K562 (cell line): ENCODE measurements around the gene CPZ. TPM values are rescaled to one million over a fixed set of nuclear protein-coding genes. Genes with fewer than 3 reads are reported as not detected.

Experiments used
- ATAC-seq: fragments of 200-7000 bp; cut with Tn5 transposase; 3 replicates; pipeline ENCODE4 v1.9.1; 2020; ENCODE audit warnings: moderate library complexity
- BruUV-seq: library from RNA; stranded (reverse); fragments of 400-500 nt; replicated peaks from 2 replicates; lab custom pipeline; 2021; lab: Mats Ljungman, UMichigan
- CTCF ChIA-PET: fragments of 300-600 bp; formaldehyde crosslinking; extraction: SDS; loops from one replicate; lab custom pipeline; 2021; ENCODE audit warnings: low intra/inter-chr PET ratio; lab: Yijun Ruan, JAX
- POLR2A ChIA-PET: fragments of 300-600, 350-650 bp; sonication (Branson Sonifier 250); formaldehyde crosslinking; extraction: SDS; loops from one replicate; lab custom pipeline; 2021; ENCODE audit warnings: antibody characterized with exemption, inconsistent platforms; lab: Yijun Ruan, JAX
- DNase-seq, 4 experiments: peaks; one replicate each; pipeline versions ENCODE4 v3.0.0 to v3.0.0-alpha.2; 2011 to 2018; ENCODE audit warnings: low spot score in 3 of 4, mixed read lengths in 3 of 4; ENCODE audit errors: extremely low read depth in 1 of 4
- FAIRE-seq: peaks from 2 replicates; lab custom pipeline; 2011; peaks lifted over from hg19 to GRCh38; lab: Jason Lieb, UNC
- H2AFZ ChIP-seq: 2 replicates; pipeline ENCODE4 v1.6.0; 2011; ENCODE audit warnings: low read depth, low read length, control low read depth, inconsistent platforms
- H3K27ac ChIP-seq: fragments of 200-600 bp; 3 replicates; pipeline ENCODE4 v1.8.0; 2011; ENCODE audit warnings: low read depth, mild to moderate bottlenecking, control low read depth, inconsistent platforms, low read length, moderate library complexity, mixed read lengths; ENCODE audit errors: extremely low read depth
- H3K27me3 ChIP-seq, 2 experiments: fragments of 300-600 bp in 1 of 2; 2 replicates in 1 of 2; 3 replicates in 1 of 2; pipeline versions ENCODE4 v1.6.0 to v1.8.0; 2011; ENCODE audit warnings: inconsistent platforms in 2 of 2, low read length in 2 of 2, mild to moderate bottlenecking in 1 of 2, mixed read lengths in 1 of 2, moderate library complexity in 1 of 2; ENCODE audit not compliant: control insufficient read depth in 2 of 2, insufficient read depth in 2 of 2
- H3K36me3 ChIP-seq: fragments of 300-600 bp; 3 replicates; pipeline ENCODE4 v1.8.0; 2011; ENCODE audit warnings: mild to moderate bottlenecking, low read length, inconsistent platforms; ENCODE audit not compliant: control insufficient read depth, insufficient read depth
- H3K4me1 ChIP-seq, 2 experiments: fragments of 200-600 bp in 1 of 2; replicated peaks in 1 of 2; 2 replicates in 1 of 2; 3 replicates in 1 of 2; pipeline versions ENCODE4 v1.5.1 to v1.8.0; 2011; ENCODE audit warnings: inconsistent platforms in 2 of 2, low read length in 2 of 2, mild to moderate bottlenecking in 1 of 2, mixed read lengths in 1 of 2, moderate library complexity in 1 of 2; ENCODE audit not compliant: control insufficient read depth in 2 of 2, insufficient read depth in 2 of 2
- H3K4me2 ChIP-seq: 2 replicates; pipeline ENCODE4 v1.6.1; 2011; ENCODE audit warnings: low read length, control low read depth, inconsistent platforms, mixed read lengths; ENCODE audit not compliant: insufficient read depth
- H3K4me3 ChIP-seq: fragments of 200-600 bp; sonication (generic), shearing (Covaris generic); 2 replicates; pipeline ENCODE4 v1.5.1; 2016; ENCODE audit warnings: control low read depth, inconsistent platforms
- H3K79me2 ChIP-seq: fragments of 200-600 bp; 3 replicates; pipeline ENCODE4 v1.8.0; 2011; ENCODE audit warnings: low read length, inconsistent platforms; ENCODE audit not compliant: control insufficient read depth, insufficient read depth
- H3K9ac ChIP-seq, 2 experiments: 2 replicates each; pipeline versions ENCODE4 v1.6.0 to v1.6.1; 2011; ENCODE audit warnings: low read depth in 2 of 2, low read length in 2 of 2, control low read depth in 1 of 2, inconsistent platforms in 1 of 2, mild to moderate bottlenecking in 1 of 2, mixed read lengths in 1 of 2; ENCODE audit not compliant: insufficient read depth in 1 of 2
- H3K9me1 ChIP-seq: one replicate; pipeline ENCODE4 v1.6.0; 2011; ENCODE audit warnings: inconsistent platforms, mild to moderate bottlenecking, low read length, moderate library complexity; ENCODE audit not compliant: control insufficient read depth, insufficient read depth
- H3K9me3 ChIP-seq: replicated peaks from 2 replicates; pipeline ENCODE4 v1.5.1; 2011; ENCODE audit warnings: low read depth, low read length, inconsistent platforms; ENCODE audit not compliant: control insufficient read depth, insufficient read depth
- H4K20me1 ChIP-seq: replicated peaks from 2 replicates; pipeline ENCODE4 v1.6.1; 2011; ENCODE audit warnings: low read length, inconsistent platforms, mixed read lengths; ENCODE audit not compliant: control insufficient read depth, insufficient read depth
- CUX1 ChIP-seq: fragments of 200-800 bp; sonication (Bioruptor generic); IDR thresholded peaks from 2 replicates; pipeline ENCODE4 v1.6.1; 2016; ENCODE audit warnings: missing genetic modification characterization, missing compliant biosample characterization
- HDAC2 ChIP-seq: fragments of 450-650 bp; IDR thresholded peaks from 2 replicates; pipeline ENCODE4 v1.6.1; 2016; ENCODE audit warnings: mild to moderate bottlenecking
- IRF2 ChIP-seq: sonication (generic); formaldehyde crosslinking; IDR thresholded peaks from 2 replicates; pipeline ENCODE4 v1.8.1; 2022; ENCODE audit warnings: mild to moderate bottlenecking, missing genetic modification reagents
- MYC ChIP-seq, 2 experiments: fragments of 250-450 bp in 1 of 2; sonication (Bioruptor Pico) in 1 of 2; IDR thresholded peaks; 2 replicates each; pipeline versions ENCODE4 v1.5.1 to v1.6.1; 2012 to 2021; ENCODE audit warnings: low read depth in 2 of 2, borderline replicate concordance in 1 of 2, improper control_type of control experiment in 1 of 2, low read length in 1 of 2, mild to moderate bottlenecking in 1 of 2, moderate library complexity in 1 of 2
- RFX5 ChIP-seq: IDR thresholded peaks from 2 replicates; pipeline ENCODE4 v1.6.1; 2011; ENCODE audit warnings: low read depth, mild to moderate bottlenecking, improper control_type of control experiment, low read length
- TAF15 ChIP-seq: fragments of 200-400 bp; formaldehyde crosslinking; IDR thresholded peaks from 2 replicates; pipeline ENCODE4 v1.6.1; 2017; ENCODE audit warnings: mild to moderate bottlenecking, low read depth, low read length, moderate library complexity
- ZNF143 ChIP-seq: sonication (generic); formaldehyde crosslinking; IDR thresholded peaks from 2 replicates; pipeline ENCODE4 v1.9.0; 2022; ENCODE audit warnings: mild to moderate bottlenecking, missing genetic modification reagents
- ZNF780A ChIP-seq: fragments of 250-450 bp; sonication (Bioruptor Pico); IDR thresholded peaks from 2 replicates; pipeline ENCODE4 v1.5.0; 2021; ENCODE audit warnings: mild to moderate bottlenecking
- ZNF79 ChIP-seq: fragments of 250-450 bp; sonication (Bioruptor Pico); IDR thresholded peaks from 2 replicates; pipeline ENCODE4 v1.4.0; 2020; ENCODE audit warnings: low read depth, mild to moderate bottlenecking, moderate library complexity
- WGBS: fragments of 100-300 bp; shearing (Covaris generic); methylation state at CpG from one replicate; pipeline ENCODE4 v1.1.6; 2016; ENCODE audit warnings: low coverage, mixed read lengths; ENCODE audit not compliant: insufficient coverage; ENCODE audit errors: missing lambda C conversion rate; 5-methylcytosine and 5-hydroxymethylcytosine counted together
- in situ Hi-C: fragments of 300-500 bp; cut with MboI; formaldehyde crosslinking; loops from 4 replicates; pipeline ENCODE4 v1.15.0; 2018; ENCODE audit warnings: inconsistent platforms, mixed read lengths
- intact Hi-C: fragments of 100-400 bp; cut with micrococcal nuclease; formaldehyde crosslinking; loops from 2 replicates; pipeline ENCODE4 v1.14.2; 2022
- polyA plus RNA-seq, 8 experiments: library from polyadenylated mRNA; depleted of rRNA in 4 of 8; stranded (reverse) in 5 of 8; unstranded in 3 of 8; fragments of >200 nt; fragmentation: Nextera tagmentation in 2 of 8; fragmentation: Illumina TruSeq in 1 of 8; extraction: Ambion mirVana in 2 of 8; extraction: Trizol in 1 of 8; gene quantifications; 2 replicates each; pipeline versions ENCODE4 v1.2.1 to v1.2.3, GENCODE V29; 2011 to 2014; ENCODE audit warnings: inconsistent platforms in 1 of 8, missing spikeins in 1 of 8
- total RNA-seq, 7 experiments: library from RNA; depleted of rRNA in 6 of 7; stranded (reverse); fragments of >200 nt in 6 of 7; fragmentation: Illumina TruSeq in 2 of 7; extraction: Trizol in 2 of 7; gene quantifications; 2 replicates each; pipeline versions ENCODE4 v1.2.1 to v1.2.3, GENCODE V29; 2011 to 2021; ENCODE audit warnings: low replicate concordance in 1 of 7

CPZ gene
- total and polyA plus RNA-seq, 9 of the 15 experiments (the other 6 are each of a cell fraction or from before 2014, with no cell fraction given) = 0.06 to 2.2 (median 1.2) TPM; not detected in 1

- no peak overlapping the region for H3K27ac ChIP-seq
- H3K4me1 ChIP-seq = no peaks in the 10 kb centered on the region
- ChIA-PET POLR2A (interaction anchor here (0.6 kb wide), 1 partner anchor 235 kb away, joined by 3 read pairs; no protein-coding TSS in a partner anchor), CTCF (no interaction called here)
- no peaks in the 10 kb centered on the region for H3K79me2 ChIP-seq
- intact Hi-C loops = no loop called here
- H3K9ac ChIP-seq = no peak overlapping the region
- no peak for DNase-seq
- in situ Hi-C loops = no loop called here
- no peak overlapping the region for H3K4me3 ChIP-seq
- H2AFZ ChIP-seq = no peak overlapping the region
- H4K20me1 ChIP-seq = no peaks in the 10 kb centered on the region; the same call in 1 of the 2 replicates
- FAIRE-seq = no peak
- H3K36me3 ChIP-seq = no peaks in the 10 kb centered on the region
- no peak for ATAC-seq
- no TSS peak for BruUV-seq
- H3K4me2 ChIP-seq = no peak overlapping the region
- peaks cover 2 to 24% of the 10 kb centered on the region in 2 experiments; a peak in 2 of 5 replicates for H3K27me3 ChIP-seq
- H3K9me3 ChIP-seq = no peaks in the 10 kb centered on the region
- TF ChIP-seq MYC (IDR thresholded peaks at IDR 0.05; ENCODE audit: low read depth, low read length) (no peak), MYC (CRISPR knock-in tag; IDR thresholded peaks at IDR 0.05; ENCODE audit: borderline replicate concordance, low read depth) (no peak), ZNF780A (CRISPR knock-in tag) (no peak), ZNF143 (CRISPR knock-in tag) (no peak), HDAC2 (no peak), ZNF79 (CRISPR knock-in tag) (no peak), IRF2 (CRISPR knock-in tag) (no peak), RFX5 (no peak), CUX1 (no peak), TAF15 (no peak)
- H3K9me1 ChIP-seq = no peaks in the 10 kb centered on the region
- 2% methylated on average over 19 of the region's 19 CpGs for WGBS
Observed at GRCh38 chr4:8665406-8666360, 73.1 kb downstream of the CPZ start.
